IMR-90 (cell line): ENCODE measurements around the gene AMDHD2. TPM values are rescaled to one million over a fixed set of nuclear protein-coding genes. Genes with fewer than 3 reads are reported as not detected.

Source experiments
- ATAC-seq: fragments of 200-7000 bp; cut with Tn5 transposase; 2 replicates; pipeline ENCODE4 v1.9.1; 2020; ENCODE audit warnings: low read depth, mild to moderate bottlenecking, moderate library complexity
- BruUV-seq: library from RNA; stranded (reverse); fragments of 400-500 nt; replicated peaks from 2 replicates; lab custom pipeline; 2021; lab: Mats Ljungman, UMichigan
- CTCF ChIA-PET: fragments of 300-600 bp; formaldehyde crosslinking; extraction: SDS; loops from one replicate; lab custom pipeline; 2021; ENCODE audit warnings: antibody characterized with exemption; lab: Yijun Ruan, JAX
- POLR2A ChIA-PET: fragments of 300-600 bp; sonication (Branson Sonifier 250); formaldehyde crosslinking; loops from one replicate; lab custom pipeline; 2022; ENCODE audit warnings: antibody characterized with exemption; ENCODE audit not compliant: unreplicated experiment; lab: Charles Lee
- DNase-seq: peaks from one replicate; pipeline ENCODE4 v3.0.0; 2013
- H2AFZ ChIP-seq: replicated peaks from 2 replicates; pipeline ENCODE3; 2013; ENCODE audit warnings: low read length, mild to moderate bottlenecking; ENCODE audit not compliant: poor library complexity
- H2AK5ac ChIP-seq: 2 replicates; pipeline ENCODE4 v1.6.1; 2013; ENCODE audit warnings: low read depth, low read length, inconsistent platforms
- H2AK9ac ChIP-seq: replicated peaks from 2 replicates; pipeline ENCODE3; 2013; ENCODE audit warnings: mild to moderate bottlenecking, low read depth, low read length, moderate library complexity; ENCODE audit not compliant: poor library complexity
- H2BK120ac ChIP-seq: 2 replicates; pipeline ENCODE4 v1.6.1; 2013; ENCODE audit warnings: low read depth, low read length, inconsistent platforms
- H2BK15ac ChIP-seq: 3 replicates; pipeline ENCODE4 v1.6.1; 2013; ENCODE audit warnings: low read depth, low read length, inconsistent platforms
- H2BK20ac ChIP-seq: 2 replicates; pipeline ENCODE4 v1.6.1; 2013; ENCODE audit warnings: low read depth, mild to moderate bottlenecking, inconsistent platforms, low read length, moderate library complexity
- H2BK5ac ChIP-seq: 2 replicates; pipeline ENCODE4 v1.6.1; 2013; ENCODE audit warnings: mild to moderate bottlenecking, low read depth, low read length, inconsistent platforms; ENCODE audit not compliant: poor library complexity, severe bottlenecking
- H3K14ac ChIP-seq: replicated peaks from 2 replicates; pipeline ENCODE4 v1.6.1; 2013; ENCODE audit warnings: low read depth, low read length, inconsistent platforms
- H3K18ac ChIP-seq: 2 replicates; pipeline ENCODE4 v1.6.1; 2013; ENCODE audit warnings: low read depth, low read length, control low read depth
- H3K23ac ChIP-seq: 2 replicates; pipeline ENCODE4 v1.6.1; 2013; ENCODE audit warnings: low read depth, low read length, inconsistent platforms
- H3K27ac ChIP-seq: 2 replicates; pipeline ENCODE4 v1.5.1; 2013; ENCODE audit warnings: mild to moderate bottlenecking, control low read depth, low read length; ENCODE audit not compliant: insufficient read depth
- H3K27me3 ChIP-seq: 2 replicates; pipeline ENCODE4 v1.6.1; 2013; ENCODE audit warnings: low read length; ENCODE audit not compliant: control insufficient read depth, insufficient read depth
- H3K36me3 ChIP-seq: 2 replicates; pipeline ENCODE4 v1.6.1; 2013; ENCODE audit warnings: low read length, mixed read lengths; ENCODE audit not compliant: control insufficient read depth, insufficient read depth
- H3K4ac ChIP-seq: 2 replicates; pipeline ENCODE4 v1.6.1; 2013; ENCODE audit warnings: low read depth, low read length, inconsistent platforms
- H3K4me1 ChIP-seq: 2 replicates; pipeline ENCODE4 v1.6.1; 2013; ENCODE audit warnings: low read length, mixed read lengths; ENCODE audit not compliant: control insufficient read depth, insufficient read depth
- H3K4me2 ChIP-seq: 2 replicates; pipeline ENCODE4 v1.6.1; 2013; ENCODE audit warnings: low read depth, mild to moderate bottlenecking, control low read depth, low read length, moderate library complexity
- H3K4me3 ChIP-seq: 2 replicates; pipeline ENCODE4 v1.5.1; 2013; ENCODE audit warnings: low read depth, mild to moderate bottlenecking, control low read depth, low read length, moderate library complexity; ENCODE audit not compliant: insufficient read depth
- H3K56ac ChIP-seq: 2 replicates; pipeline ENCODE4 v1.6.1; 2013; ENCODE audit warnings: low read length, inconsistent platforms; ENCODE audit not compliant: insufficient read depth; ENCODE audit errors: extremely low read depth
- H3K79me1 ChIP-seq, 2 experiments: 2 replicates each; pipeline ENCODE4 v1.6.1; 2013; ENCODE audit warnings: low read length in 2 of 2, inconsistent platforms in 1 of 2, low read depth in 1 of 2
- H3K9ac ChIP-seq: 2 replicates; pipeline ENCODE4 v1.6.1; 2013; ENCODE audit warnings: low read depth, low read length, control low read depth
- H3K9me1 ChIP-seq: 2 replicates; pipeline ENCODE4 v1.6.1; 2013; ENCODE audit warnings: low read length, inconsistent platforms; ENCODE audit not compliant: insufficient read depth
- H3K9me3 ChIP-seq: 2 replicates; pipeline ENCODE4 v1.6.1; 2013; ENCODE audit warnings: low read length; ENCODE audit not compliant: control insufficient read depth, insufficient read depth
- H4K20me1 ChIP-seq: 2 replicates; pipeline ENCODE4 v1.6.1; 2013; ENCODE audit warnings: low read length, inconsistent platforms; ENCODE audit not compliant: insufficient read depth
- H4K5ac ChIP-seq: 2 replicates; pipeline ENCODE4 v1.6.1; 2013; ENCODE audit warnings: mild to moderate bottlenecking, low read depth, low read length, control low read depth
- H4K8ac ChIP-seq, 2 experiments: 2 replicates each; pipeline ENCODE4 v1.6.1; 2013; ENCODE audit warnings: low read depth in 2 of 2, low read length in 2 of 2, control low read depth in 1 of 2, inconsistent platforms in 1 of 2
- H4K91ac ChIP-seq: 2 replicates; pipeline ENCODE4 v1.6.1; 2013; ENCODE audit warnings: low read depth, low read length, inconsistent platforms; ENCODE audit not compliant: insufficient read depth
- NFE2L2 ChIP-seq: fragments of 150-350 bp; IDR thresholded peaks from 2 replicates; pipeline ENCODE4 v1.6.1; 2016; ENCODE audit warnings: low read depth, mild to moderate bottlenecking, low read length
- RAD21 ChIP-seq: IDR thresholded peaks from 2 replicates; pipeline ENCODE4 v1.6.1; 2012; ENCODE audit warnings: low read length, improper control_type of control experiment
- WGBS, 2 experiments: methylation state at CpG; one replicate each; pipeline versions ENCODE4 v1.1.5 to v1.1.7; 2013; ENCODE audit warnings: missing lambda C conversion rate in 2 of 2; ENCODE audit not compliant: insufficient read length in 1 of 2; ENCODE audit errors: extremely low coverage in 2 of 2; 5-methylcytosine and 5-hydroxymethylcytosine counted together
- dilution Hi-C: fragments of 300-500 bp; cut with HindIII; formaldehyde crosslinking; loops from one replicate; pipeline ENCODE4 v1.14.3; 2018; ENCODE audit warnings: low sequenced_read_pairs; ENCODE audit not compliant: unreplicated experiment
- in situ Hi-C: fragments of 300-500 bp; cut with MboI; formaldehyde crosslinking; loops from 3 replicates; pipeline ENCODE4 v1.14.3; 2019; ENCODE audit warnings: low sequenced_read_pairs, inconsistent platforms, mixed read lengths
- intact Hi-C: fragments of 100-400 bp; cut with micrococcal nuclease; formaldehyde crosslinking; loops from 2 replicates; pipeline ENCODE4 v1.10.0; 2022
- polyA plus RNA-seq, 3 experiments: library from polyadenylated mRNA; depleted of rRNA; stranded (reverse); fragments of >200 nt; gene quantifications; 2 replicates each; pipeline ENCODE4 v1.2.3, GENCODE V29; 2012; ENCODE audit warnings: low replicate concordance in 1 of 3
- total RNA-seq: library from RNA; depleted of rRNA; stranded (reverse); fragments of >200 nt; gene quantifications from 2 replicates; pipeline ENCODE4 v1.2.3, GENCODE V29; 2012

Gene AMDHD2
- total and polyA plus RNA-seq, 2 of the 4 experiments (the other 2 are of a cell fraction), result 10.6 to 30.3 TPM

DNA sequence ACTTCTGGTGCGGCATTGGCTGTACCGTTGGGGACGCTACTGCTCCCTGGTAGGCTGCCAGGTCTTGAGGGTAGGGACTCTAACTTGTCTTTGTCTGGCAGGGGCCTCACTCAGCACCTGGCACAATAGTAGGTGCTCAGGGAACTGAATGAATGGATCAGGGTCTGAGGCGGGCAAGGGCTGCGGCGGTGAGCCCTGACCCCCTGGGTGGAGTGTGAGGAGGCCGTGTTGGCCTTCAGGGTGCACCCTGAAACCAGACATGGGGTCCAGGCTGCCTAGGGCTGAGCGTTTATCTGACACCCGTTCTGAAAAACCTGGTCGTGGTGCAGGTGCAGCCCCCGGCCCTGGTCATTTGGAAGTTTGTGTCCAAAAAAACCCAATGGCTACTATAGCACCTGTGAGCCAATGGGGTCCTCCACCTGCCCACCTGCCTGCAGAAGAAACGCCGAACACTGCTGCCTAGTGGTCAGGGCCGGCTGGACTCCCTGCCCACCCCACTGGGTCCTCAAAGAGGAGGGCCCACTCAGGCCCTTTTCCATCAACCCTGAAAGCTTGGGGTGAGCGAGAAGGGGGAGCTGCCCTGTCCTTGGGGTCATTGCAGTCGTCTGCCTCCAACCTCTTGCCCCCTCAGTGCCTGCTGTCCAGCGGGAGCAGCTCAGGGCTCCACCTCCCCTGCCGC lies 11.3 kb upstream of the AMDHD2 start:
- H3K4me2 ChIP-seq, result no peak overlapping the region
- no peak overlapping the region for H3K4ac ChIP-seq
- no peak overlapping the region for H2BK120ac ChIP-seq
- no peak overlapping the region for H2BK5ac ChIP-seq
- no TSS peak for BruUV-seq
- whole genome bisulfite sequencing, 2 experiments, result 87% methylated on average over 6 of the region's 18 CpGs; no CpG with 5 or more reads in 1 of the 2 experiments
- no peak overlapping the region for H2AK5ac ChIP-seq
- ChIA-PET POLR2A (no interaction called here), CTCF (no interaction called here)
- H3K36me3 ChIP-seq, result no peaks in the 10 kb centered on the region
- H3K4me3 ChIP-seq, result no peak overlapping the region
- H3K27ac ChIP-seq, result no peak overlapping the region
- ATAC-seq (no peak), DNase-seq (no peak)
- H3K18ac ChIP-seq, result no peak overlapping the region
- H3K27me3 ChIP-seq, result no peaks in the 10 kb centered on the region
- no peak overlapping the region for H3K9ac ChIP-seq
- no peak overlapping the region for H3K23ac ChIP-seq
- H4K91ac ChIP-seq, result no peak overlapping the region
- H2BK20ac ChIP-seq, result no peak overlapping the region
- H4K8ac ChIP-seq, result no peak overlapping the region
- H3K14ac ChIP-seq, result no peak overlapping the region
- no peak overlapping the region for H2AK9ac ChIP-seq
- H3K4me1 ChIP-seq, result peaks cover 9% of the 10 kb centered on the region
- H3K9me3 ChIP-seq, result no peaks in the 10 kb centered on the region
- H4K20me1 ChIP-seq, result no peaks in the 10 kb centered on the region
- TF ChIP-seq RAD21 (no peak), NFE2L2 (no peak)
- intact Hi-C loops (no loop called here), in situ Hi-C loops (loop anchor here (10.0 kb wide), 1 partner anchor 254 kb away; the partner anchor contains the start of gene ECI1), dilution Hi-C loops (no loop called here)
- H3K9me1 ChIP-seq, result peaks cover 3% of the 10 kb centered on the region; the same call in 1 of the 2 replicates
- no peak overlapping the region for H3K56ac ChIP-seq
- no peak overlapping the region for H4K5ac ChIP-seq
- peaks cover 0 to 9% of the 10 kb centered on the region in 2 experiments; a peak in 1 of 4 replicates for H3K79me1 ChIP-seq
- H2BK15ac ChIP-seq, result no peak overlapping the region
- no peak overlapping the region for H2AFZ ChIP-seq
